ENCODE measurements around the gene PHOX2A.

The PHOX2A gene

DNA sequence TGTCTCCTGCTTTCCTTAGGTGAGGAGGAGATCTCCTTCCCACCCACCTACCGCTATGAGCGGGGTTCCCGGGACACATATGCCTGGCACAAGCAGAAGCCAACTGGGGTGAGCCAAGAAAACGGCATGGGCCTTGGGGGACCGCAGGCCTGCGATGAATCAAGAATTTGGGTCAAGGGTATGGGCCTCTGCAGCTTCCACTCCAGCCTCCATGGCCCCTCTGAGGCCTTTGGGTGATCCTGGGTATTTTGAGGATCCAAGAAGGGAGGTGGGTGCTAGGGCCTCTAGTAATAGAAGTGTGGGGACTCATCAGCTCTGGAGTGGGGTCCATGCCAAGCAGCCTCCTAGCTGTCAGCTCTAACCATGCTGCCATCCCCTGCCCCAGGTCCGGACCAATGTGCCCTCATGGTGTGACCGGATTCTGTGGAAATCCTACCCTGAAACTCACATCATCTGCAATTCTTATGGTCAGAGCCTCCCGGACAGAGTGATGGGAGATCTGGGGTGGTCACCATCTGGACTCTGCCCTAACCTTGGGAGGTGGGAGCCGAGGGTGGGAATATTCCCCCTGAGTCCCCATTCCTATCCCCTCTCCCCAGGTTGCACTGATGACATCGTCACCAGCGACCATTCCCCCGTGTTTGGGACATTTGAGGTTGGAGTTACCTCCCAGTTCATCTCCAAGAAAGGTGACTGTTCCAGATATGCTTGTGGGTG, 10.8 kb downstream of the PHOX2A start:
- no peak for DNase-seq

DNA sequence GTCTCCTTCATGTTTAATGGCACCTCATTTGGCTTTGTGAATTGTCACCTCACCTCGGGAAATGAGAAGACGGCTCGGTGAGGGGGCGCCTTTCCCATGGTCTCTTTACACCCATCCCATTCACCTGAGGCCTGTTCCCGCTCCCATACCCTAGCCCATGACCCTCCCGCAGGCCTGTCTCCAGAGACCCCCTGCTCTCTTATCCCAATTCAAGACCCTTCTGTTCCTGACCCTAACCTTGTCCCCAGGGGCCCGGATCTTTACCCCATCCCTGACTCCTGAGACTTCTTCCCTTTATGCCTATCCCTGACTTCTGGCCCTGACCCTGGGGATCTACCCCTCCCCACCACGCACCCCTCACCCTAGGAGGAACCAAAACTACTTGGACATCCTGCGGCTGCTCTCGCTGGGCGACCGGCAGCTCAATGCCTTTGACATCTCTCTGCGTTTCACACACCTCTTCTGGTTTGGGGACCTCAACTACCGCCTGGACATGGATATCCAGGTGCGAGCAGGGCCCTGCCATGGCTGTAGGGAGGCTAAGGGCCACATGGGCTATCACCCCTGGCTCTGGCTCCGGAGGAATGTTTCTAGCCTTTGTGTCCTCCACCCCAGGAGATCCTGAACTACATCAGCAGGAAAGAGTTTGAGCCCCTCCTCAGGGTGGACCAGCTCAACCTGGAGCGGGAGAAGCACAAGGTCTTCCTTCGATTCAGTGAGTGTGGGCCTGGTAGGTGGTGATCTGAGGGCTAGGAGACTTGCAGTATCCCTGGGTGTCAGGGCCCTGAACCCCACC, 11.5 kb downstream of the PHOX2A start:
- DNase-seq = no peak

DNA sequence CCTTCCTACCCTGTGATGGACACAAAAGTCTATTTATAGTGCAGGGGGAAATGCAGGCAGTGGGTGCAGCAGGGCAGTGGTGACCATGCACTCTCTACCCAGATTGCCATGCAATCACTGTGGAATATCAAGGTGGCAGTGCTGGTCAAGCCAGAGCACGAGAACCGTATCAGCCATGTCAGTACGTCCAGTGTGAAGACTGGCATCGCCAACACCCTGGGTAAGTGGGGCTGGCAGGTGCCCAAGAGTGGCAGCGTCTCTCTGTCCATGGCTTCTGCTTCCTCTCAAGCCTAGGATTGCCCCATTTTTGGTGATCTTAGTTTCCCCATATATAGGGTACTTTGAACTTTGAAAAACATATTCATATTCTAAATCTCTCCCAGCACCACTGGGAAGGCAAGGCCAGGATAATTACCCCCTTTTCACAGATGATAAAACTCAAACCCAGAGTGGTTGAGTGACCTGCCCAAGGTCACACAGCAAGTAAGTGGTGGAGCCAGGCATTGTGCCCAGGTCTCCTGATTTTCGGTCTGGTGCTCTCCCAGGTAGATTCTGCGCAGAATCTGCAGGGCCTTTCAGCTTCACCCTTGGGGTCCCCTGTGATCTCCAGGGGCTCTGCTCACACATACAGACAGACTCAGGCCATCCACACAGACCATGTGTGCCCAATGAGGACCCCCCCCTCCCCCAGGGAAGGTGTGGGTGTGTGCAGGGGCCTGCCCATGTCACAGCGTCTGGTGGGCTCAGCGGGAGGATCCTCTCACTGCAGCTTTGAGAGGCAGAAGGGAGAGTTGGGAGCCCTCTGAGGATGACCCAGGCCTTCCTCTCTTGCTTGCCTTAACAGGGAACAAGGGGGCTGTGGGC, 12.3 kb downstream of the PHOX2A start:
- DNase-seq = no peak

DNA sequence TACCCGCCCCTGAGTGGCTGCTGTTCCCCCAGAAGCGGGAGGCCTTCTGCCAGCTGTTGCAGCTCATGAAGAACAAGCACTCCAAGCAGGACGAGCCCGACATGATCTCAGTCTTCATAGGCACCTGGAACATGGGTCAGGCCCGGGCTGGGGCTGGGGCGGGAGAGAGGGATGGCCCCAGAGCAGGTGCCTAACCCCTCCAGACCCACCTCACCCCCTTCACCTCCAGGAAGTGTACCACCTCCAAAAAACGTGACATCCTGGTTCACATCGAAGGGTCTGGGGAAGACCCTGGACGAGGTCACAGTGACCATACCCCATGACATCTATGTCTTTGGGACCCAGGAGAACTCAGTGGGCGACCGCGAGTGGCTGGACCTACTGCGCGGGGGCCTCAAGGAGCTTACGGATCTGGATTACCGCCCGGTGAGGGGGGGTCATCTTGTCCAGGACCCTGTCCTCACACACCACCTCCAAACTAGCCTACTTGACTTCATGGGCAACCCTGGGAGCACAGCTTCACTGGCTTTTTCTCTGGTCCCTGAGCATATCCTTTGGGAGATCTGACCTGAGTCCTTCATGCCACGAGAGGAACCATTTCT, 13.1 kb downstream of the PHOX2A start:
- DNase-seq = no peak

DNA sequence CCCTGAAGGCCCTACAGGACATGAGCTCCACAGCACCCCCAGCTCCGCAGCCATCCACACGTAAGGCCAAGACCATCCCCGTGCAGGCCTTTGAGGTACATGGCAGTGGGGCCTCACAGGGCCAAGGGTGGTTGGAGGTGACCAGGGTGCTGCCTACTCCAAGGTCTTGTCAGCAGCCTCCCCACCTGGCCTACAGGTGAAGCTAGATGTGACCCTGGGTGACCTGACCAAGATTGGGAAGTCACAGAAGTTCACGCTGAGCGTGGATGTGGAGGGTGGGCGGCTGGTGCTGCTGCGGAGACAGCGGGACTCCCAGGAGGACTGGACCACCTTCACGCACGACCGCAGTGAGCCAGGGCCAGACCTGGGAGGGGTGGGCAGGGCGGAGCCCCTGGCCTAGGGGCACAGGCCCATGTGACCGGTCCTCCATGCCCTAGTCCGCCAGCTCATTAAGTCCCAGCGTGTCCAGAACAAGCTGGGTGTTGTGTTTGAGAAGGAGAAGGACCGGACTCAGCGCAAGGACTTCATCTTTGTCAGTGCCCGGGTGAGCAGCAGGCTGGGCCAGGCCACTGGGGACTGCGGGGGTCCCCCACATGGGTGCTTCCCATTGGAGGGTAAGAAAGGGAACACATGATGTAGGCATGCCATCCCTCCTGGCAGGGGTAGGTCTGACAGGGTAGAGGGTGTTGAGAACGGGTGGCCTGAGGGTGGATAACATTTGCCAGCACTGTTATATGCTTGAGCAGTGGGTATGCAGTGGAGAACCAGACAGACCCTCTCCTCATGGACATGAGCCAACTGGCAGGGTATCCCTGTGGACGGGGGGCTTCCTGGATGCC, 13.8 kb downstream of the PHOX2A start:
- no peak for DNase-seq

DNA sequence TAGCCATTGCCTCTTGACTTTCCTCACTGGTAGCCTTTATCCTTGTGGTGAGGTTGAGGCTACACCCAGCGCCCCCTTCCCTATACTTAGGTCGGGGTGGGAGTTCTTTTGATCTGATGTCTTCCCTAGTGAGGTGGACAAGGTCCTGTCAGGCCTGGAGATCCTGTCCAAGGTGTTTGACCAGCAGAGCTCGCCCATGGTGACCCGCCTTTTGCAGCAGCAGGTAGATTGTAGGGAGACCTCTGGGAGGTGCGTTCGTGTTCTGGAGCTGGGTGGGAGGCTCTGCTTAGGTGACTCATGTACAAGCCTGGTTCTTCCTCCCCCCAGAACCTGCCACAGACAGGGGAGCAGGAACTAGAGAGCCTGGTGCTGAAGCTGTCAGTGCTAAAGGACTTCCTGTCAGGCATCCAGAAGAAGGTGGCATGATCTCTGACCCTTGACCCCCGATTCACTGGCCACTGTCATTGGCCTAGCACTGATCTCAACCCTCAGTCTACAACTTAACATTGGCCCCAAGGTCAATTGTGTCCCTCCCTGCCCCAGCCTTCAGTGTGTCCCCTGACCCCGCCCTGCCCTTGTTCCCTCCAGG, 14.5 kb downstream of the PHOX2A start:
- DNase-seq = no peak

DNA sequence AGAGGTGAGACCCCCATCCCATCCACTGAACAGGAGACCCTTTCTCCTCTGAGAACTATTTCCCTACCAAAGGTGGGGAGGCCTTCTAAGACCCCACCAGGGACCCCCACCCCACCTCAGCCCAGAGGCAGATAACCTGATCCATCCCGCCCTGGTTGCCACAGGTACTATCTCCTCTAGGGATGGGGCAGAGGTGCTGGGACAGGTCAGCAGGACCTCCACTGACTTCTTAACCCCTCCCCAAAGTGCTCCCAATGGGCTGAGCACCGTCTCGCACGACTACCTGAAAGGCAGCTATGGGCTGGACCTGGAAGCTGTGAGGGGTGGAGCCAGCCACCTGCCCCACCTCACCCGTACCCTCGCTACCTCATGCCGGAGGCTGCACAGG, 15.1 kb downstream of the PHOX2A start:
- no peak for DNase-seq

DNA sequence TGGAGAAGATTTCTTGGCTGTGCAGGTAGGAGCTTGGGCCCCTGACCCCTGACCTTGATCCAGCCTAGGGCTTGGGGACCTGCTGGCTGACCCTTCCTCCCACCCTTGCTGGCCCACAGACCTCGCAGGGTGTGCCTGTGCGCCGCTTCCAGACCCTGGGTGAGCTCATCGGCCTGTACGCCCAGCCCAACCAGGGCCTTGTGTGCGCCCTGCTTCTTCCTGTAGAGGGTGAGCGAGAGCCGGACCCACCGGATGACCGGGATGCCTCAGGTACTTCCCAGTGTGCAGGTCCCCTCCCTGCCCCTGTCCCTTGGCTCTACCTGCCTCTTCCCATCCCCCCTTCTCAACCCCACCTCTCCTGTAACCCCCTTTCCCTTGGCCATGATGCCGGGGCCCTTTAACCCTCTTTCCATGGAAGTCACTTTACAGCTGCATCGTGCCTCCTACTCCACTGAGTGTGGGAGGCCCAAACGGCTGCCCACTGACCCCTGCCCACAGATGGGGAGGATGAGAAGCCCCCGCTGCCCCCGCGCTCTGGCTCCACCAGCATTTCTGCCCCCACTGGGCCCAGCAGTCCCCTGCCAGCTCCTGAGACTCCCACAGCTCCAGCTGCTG, 15.6 kb downstream of the PHOX2A start:
- DNase-seq = no peak

DNA sequence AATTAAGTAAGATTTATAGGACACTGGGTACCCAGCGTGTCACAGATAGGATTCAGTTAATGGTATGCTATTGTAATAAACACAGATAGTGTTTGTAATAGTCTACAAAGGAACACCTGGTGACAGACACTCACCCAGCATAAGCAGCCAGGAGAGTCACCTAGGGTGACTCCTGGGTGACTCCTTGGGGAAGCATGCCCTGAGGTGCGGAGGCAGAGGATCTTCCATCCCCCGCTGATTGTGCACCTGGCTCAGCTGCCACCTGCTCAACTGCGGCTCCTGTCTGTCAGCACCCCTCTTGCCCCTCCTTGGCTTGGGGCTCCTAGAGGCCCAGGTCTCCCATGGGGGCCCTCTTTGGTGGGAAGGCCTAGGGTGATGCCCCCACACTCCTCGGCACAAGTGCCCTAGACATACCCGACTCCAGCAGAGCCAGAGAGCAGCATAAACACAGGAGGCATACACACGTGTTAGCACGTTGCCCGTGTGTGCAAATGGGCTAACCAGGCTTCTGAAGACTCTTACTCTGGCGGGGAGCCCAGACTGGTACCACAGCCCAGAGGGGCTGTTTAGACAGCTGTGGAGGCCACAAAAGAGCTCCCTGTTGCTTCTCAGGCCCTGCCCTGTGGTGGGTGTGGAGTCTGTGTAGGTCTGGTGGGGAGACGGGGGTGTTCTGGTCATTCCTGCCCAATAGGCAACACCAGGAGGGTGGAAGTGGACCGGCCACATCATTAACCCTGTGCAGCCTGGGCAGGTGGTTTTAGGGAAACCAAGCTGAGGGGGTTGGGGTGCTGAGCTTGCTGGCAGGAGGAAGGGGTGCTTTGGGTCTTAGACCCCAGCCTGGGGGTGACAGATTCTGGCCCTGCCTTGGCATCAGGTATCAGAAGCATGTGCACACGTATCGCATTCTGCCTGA, 16.4 kb downstream of the PHOX2A start:
- peak; percentile 57 for DNase-seq

DNA sequence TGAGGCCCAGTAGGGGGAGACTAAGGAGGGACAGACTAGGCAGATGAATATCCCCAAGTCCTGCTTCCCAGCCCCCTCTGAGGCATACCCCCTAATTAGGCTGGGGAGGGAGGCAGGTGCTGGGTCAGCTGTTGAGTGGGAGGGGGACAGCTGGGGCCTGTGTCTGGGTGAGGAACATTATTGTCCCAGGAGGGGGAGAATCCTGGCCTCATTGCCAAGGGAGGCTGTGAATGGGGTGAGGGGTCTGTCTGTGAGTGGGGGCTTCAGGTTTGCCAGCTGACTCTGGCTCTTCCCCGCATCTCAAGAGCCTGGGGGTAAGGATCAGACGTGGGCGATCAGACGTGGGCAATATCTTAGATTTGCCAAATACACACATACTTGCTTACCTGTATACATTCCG, 17.3 kb downstream of the PHOX2A start:
- DNase-seq = no peak

DNA sequence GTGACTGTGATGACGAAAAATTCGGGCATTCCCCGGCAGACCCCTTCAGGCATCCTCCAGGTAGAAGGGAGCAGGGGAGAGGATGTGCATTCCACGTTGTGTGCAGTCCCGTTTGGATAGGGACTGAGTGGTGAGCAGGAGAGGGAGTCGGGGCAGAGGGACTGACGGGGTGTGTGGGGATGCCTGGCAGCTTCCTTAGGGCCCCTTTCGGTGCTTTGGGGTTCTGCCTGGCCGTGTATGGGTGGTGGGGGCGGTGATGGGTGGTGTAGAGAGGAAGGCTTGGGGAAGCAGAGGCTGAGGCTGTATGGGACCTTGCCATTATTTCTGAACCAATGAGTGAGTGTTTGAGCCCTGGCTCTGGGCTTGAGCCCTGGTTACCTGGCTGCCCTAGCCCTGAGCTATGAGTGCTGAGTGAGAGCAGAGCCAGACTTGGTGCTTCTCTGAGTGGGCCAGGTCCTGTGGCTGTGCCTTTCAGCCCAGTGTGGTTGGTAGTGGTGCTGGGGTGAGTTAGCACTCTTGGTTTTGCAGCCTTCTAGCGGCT, 18.5 kb downstream of the PHOX2A start:
- no peak for DNase-seq

DNA sequence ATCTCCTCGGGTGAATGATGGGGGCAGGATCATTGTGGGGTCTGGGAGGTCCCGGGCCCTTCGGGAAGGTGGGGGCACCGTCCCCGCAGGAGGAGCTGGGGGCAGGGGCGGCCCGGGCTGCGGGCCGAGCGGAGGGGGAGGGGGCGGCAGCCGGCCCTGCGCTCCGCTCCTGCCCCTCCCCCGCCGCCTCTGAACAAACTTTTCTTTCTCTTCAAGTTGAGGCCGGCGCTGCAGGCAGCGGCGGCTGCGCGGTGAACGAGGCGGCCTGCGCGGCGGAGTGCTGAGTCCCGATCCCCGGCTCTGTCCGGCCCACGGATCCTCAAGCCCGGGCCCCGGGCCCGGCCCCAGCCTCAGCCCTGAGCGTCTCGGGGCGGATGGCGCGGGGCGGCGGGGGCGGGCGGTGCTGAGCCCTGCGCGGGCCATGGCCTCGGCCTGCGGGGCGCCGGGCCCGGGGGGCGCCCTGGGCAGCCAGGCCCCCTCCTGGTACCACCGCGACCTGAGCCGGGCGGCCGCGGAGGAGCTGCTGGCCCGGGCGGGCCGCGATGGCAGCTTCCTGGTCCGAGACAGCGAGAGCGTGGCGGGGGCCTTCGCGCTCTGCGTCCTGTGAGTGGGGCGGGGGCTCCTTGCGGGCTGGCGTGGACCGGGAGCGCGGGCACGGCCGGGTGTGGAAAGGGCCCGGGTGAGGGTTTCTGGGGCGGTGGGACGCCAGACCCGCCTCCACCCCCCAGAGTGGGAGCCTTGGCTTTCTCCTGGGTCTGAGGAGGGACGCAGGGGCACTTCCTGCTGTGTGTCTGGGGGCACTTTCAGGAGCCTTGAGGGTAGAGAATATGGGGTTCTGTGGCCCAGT, 19.2 kb downstream of the PHOX2A start, which contains the start of gene INPPL1:
INPPL1 (plus strand) TSS at position 204 of the 847 bp plus-strand sequence; CDS start at position 422, 218 bp downstream.
- DNase-seq = no peak

DNA sequence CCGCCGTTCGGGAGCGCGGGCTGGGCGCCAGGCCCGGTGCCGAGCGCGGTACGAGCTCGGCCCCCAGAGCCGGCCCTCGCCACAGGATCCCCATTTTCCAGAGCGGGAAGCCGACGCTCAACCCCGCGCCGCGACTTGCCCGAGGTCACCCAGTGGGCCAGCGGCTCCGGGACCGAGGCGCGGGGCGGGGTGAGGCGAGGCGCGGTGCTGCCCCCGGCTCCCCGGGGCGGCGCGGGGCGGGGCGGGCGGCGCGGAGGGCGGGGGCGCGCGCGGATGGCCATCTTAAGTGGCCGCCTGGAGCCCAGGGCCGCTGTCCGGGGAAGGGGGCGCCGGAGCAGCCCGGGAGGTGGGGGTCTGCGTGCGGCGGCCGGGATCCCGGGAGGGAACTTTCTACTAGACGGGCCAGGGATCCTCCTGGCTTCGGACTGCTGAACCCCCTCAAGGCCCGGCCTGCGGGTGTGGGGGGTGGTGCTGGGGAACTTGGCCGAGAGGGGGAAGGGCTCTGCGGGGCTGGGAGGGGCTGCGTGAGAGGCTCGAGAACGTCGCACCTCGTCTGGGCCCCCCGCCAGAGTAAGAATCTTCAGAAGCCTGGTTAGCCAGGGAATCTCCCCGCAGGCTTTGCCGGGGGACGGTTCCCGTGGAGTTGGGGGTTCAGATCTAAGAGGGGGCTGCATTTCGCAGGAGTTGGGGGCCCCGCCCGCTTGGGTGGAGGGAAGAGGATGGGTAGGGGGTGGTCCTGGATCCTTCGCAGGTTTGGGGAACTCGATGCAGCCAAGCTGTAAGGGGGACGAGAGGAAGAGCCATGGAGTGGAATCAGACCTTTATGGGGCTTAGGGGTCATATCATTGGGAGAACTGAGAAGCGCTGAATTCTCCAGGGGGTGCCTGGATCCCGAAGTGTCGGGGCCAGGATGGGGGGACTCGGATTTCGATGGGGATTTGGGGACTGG, 20.1 kb downstream of the PHOX2A start:
- DNase-seq = no peak

DNA sequence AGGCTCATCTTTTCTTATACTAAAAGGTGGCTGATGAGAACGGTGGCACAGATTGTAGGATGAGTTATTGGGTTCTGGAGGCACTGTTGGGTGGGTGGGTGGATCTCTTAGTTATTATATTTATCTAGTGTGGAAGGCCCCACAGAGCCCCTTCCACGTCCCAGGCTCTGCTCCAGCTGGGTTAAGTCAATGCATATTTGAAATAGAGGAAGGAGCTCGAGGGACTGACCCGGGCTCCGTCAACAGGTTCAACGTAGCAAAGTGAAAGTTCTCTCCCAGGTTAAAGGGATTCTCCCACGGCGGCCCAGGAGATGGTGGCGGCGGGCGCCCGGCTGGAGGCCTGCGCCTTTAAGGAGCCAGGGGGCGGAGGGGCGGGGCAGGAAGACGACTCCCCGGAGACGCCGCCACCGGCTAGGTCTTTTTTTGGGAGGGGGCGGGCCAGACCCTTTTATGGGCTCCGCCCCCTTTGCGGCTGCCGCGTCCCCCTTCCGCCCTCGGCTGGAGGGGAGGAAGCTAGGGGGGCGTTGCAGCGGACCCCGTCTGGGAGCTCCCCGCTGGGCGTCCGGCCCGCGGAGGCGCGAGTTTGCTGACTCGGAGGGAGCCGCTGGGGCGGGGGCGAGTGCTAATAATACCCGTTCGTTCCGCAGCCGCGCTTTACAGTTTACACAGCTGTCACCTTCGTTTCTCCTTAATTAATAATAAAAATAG, 20.9 kb downstream of the PHOX2A start:
- peak; percentile 19 for DNase-seq

DNA sequence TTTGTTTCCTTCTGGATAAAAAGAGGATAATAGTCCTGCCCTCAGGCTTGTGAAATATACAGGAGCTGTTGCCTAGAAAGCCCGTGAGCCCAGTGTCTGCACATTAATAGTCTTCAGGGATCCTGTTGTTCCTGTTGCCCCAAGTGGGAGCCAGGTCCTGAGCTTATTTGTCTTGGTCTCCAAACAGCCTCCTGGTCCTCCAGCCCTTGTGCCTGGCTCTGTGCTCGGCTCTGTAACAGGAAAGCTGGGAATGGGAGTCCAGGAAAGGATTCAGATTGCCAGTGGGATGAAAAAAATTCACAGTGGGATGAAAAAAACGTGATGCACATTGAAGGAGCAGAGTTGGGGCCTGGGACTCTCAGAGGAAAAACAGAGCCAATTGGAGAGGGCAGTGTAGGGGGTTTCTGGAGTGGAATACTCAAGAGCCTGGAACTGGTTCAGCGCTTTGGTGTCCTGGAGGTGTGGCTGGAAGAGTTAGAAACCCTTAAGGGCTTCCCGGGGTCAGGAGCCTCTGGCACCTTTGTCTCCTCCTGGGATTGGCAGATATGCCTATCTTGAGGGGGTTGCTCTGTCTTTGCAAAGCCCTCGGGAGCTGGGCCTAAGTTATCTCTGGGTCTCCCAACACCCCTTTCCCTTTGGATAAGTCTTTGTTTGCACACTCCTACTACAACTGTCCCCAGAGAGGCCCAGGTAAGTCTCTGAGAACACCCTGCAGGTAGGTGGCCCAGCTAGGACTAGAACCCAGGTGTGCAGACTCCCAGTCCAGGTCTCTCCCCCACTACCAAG, 21.7 kb downstream of the PHOX2A start:
- DNase-seq = no peak
